HCT116 (cell line): ENCODE measurements around the gene TPM2. TPM values are rescaled to one million over a fixed set of nuclear protein-coding genes. Genes with fewer than 3 reads are reported as not detected.

Experiments used
- ATAC-seq: fragments of 200-7000 bp; cut with Tn5 transposase; 2 replicates; pipeline ENCODE4 v1.9.1; 2020; ENCODE audit warnings: mild to moderate bottlenecking, moderate library complexity
- BruUV-seq: library from RNA; stranded (reverse); fragments of 400-500 nt; replicated peaks from 2 replicates; lab custom pipeline; 2021; lab: Mats Ljungman, UMichigan
- CTCF ChIA-PET: fragments of 300-600 bp; sonication (Branson Sonifier 250); formaldehyde crosslinking; loops from one replicate; lab custom pipeline; 2021; ENCODE audit warnings: antibody characterized with exemption; lab: Charles Lee
- POLR2A ChIA-PET: fragments of 300-600, 350-600 bp; sonication (Branson Sonifier 250); formaldehyde crosslinking; loops from one replicate; lab custom pipeline; 2021; ENCODE audit warnings: antibody characterized with exemption; lab: Charles Lee
- RAD21 ChIA-PET, 2 experiments: fragments of 300-600 bp; sonication (Branson Sonifier 250); formaldehyde crosslinking; loops; one replicate each; lab custom pipeline; 2023; ENCODE audit warnings: low total read pairs in 2 of 2; ENCODE audit not compliant: uncharacterized antibody in 2 of 2, unreplicated experiment in 2 of 2, low non-redundant PET in 1 of 2; lab: Charles Lee
- DNase-seq: peaks from one replicate; pipeline ENCODE4 v3.0.0-alpha.2; 2010; ENCODE audit warnings: low read depth, low spot score
- H2AFZ ChIP-seq: fragments of 200-600 bp; shearing (Covaris generic), sonication (generic); 2 replicates; pipeline ENCODE4 v1.6.1; 2017; ENCODE audit warnings: low read depth, mixed run types, mixed read lengths, antibody characterized with exemption, low read length; ENCODE audit not compliant: poor library complexity, severe bottlenecking
- H3K27ac ChIP-seq: 2 replicates; pipeline ENCODE4 v1.5.1; 2012; ENCODE audit warnings: low read depth, low read length
- H3K27me3 ChIP-seq: fragments of 200-600 bp; sonication (generic); 2 replicates; pipeline ENCODE4 v1.6.1; 2016; ENCODE audit warnings: mixed run types, low read length, mixed read lengths; ENCODE audit not compliant: insufficient read depth
- H3K36me3 ChIP-seq, 2 experiments: fragments of 200-500 bp in 1 of 2; fragments of 200-600 bp in 1 of 2; sonication (Bioruptor generic) in 1 of 2; sonication (generic) in 1 of 2; 2 replicates each; pipeline versions ENCODE4 v1.5.1 to v1.6.1; 2014 to 2016; ENCODE audit warnings: low read length in 2 of 2, inconsistent platforms in 1 of 2, mixed read lengths in 1 of 2, mixed run types in 1 of 2; ENCODE audit not compliant: insufficient read depth in 2 of 2, control insufficient read depth in 1 of 2
- H3K4me1 ChIP-seq, 2 experiments: fragments of 200-600 bp in 1 of 2; sonication (generic) in 1 of 2; 2 replicates each; pipeline versions ENCODE4 v1.5.1 to v1.6.1; 2012 to 2017; ENCODE audit warnings: low read length in 2 of 2, inconsistent platforms in 1 of 2, mild to moderate bottlenecking in 1 of 2, mixed read lengths in 1 of 2, mixed run types in 1 of 2, moderate library complexity in 1 of 2; ENCODE audit not compliant: insufficient read depth in 2 of 2, control insufficient read depth in 1 of 2
- H3K4me2 ChIP-seq: fragments of 200-600 bp; sonication (generic); 2 replicates; pipeline ENCODE4 v1.6.1; 2017; ENCODE audit warnings: mixed run types, low read length, mixed read lengths
- H3K4me3 ChIP-seq, 2 experiments: fragments of 200-600 bp in 1 of 2; sonication (generic) in 1 of 2; replicated peaks in 1 of 2; 2 replicates each; pipeline ENCODE4 v1.5.1; 2011 to 2016; ENCODE audit warnings: low read length in 2 of 2, control low read depth in 1 of 2, low read depth in 1 of 2, mild to moderate bottlenecking in 1 of 2, mixed read lengths in 1 of 2, mixed run types in 1 of 2
- H3K79me2 ChIP-seq: fragments of 200-600 bp; sonication (generic); 2 replicates; pipeline ENCODE4 v1.6.1; 2017; ENCODE audit warnings: mild to moderate bottlenecking, mixed run types, low read length, moderate library complexity, mixed read lengths; ENCODE audit not compliant: insufficient read depth
- H3K9ac ChIP-seq: fragments of 200-600 bp; sonication (generic); 2 replicates; pipeline ENCODE4 v1.6.1; 2016; ENCODE audit warnings: low read length, mixed read lengths
- H3K9me2 ChIP-seq: fragments of 200-600 bp; sonication (generic), shearing (Covaris generic); 2 replicates; pipeline ENCODE4 v1.6.1; 2017; ENCODE audit warnings: mixed run types, mild to moderate bottlenecking, moderate library complexity; ENCODE audit not compliant: insufficient read depth
- H3K9me3 ChIP-seq, 2 experiments: fragments of 200-500 bp in 1 of 2; fragments of 200-600 bp in 1 of 2; sonication (Bioruptor generic) in 1 of 2; sonication (generic) in 1 of 2; 2 replicates each; pipeline ENCODE4 v1.6.1; 2014 to 2017; ENCODE audit warnings: low read length in 2 of 2, mixed read lengths in 2 of 2, inconsistent platforms in 1 of 2, low read depth in 1 of 2, mild to moderate bottlenecking in 1 of 2, mixed run types in 1 of 2, moderate library complexity in 1 of 2; ENCODE audit not compliant: control insufficient read depth in 1 of 2, insufficient read depth in 1 of 2
- H4K20me1 ChIP-seq: fragments of 200-600 bp; sonication (generic), shearing (Covaris generic); 2 replicates; pipeline ENCODE4 v1.6.1; 2017; ENCODE audit warnings: mixed run types, mild to moderate bottlenecking, moderate library complexity; ENCODE audit not compliant: insufficient read depth
- ATF3 ChIP-seq: IDR thresholded peaks from 2 replicates; pipeline ENCODE4 v1.6.1; 2012
- CBX3 ChIP-seq: IDR thresholded peaks from 2 replicates; pipeline ENCODE4 v1.6.1; 2012; ENCODE audit warnings: low read depth
- CEBPB ChIP-seq: IDR thresholded peaks from 2 replicates; pipeline ENCODE4 v1.6.1; 2012; ENCODE audit warnings: low read depth
- EGR1 ChIP-seq: IDR thresholded peaks from 2 replicates; pipeline ENCODE4 v1.6.1; 2012; ENCODE audit warnings: low read depth
- ELF1 ChIP-seq: IDR thresholded peaks from 2 replicates; pipeline ENCODE4 v1.6.1; 2012; ENCODE audit warnings: low read depth, borderline replicate concordance
- EZH2 ChIP-seq: fragments of 200-600 bp; sonication (generic); IDR thresholded peaks from 2 replicates; pipeline ENCODE4 v1.6.1; 2017; ENCODE audit warnings: antibody characterized with exemption, mixed run types
- EZH2phosphoT487 ChIP-seq: fragments of 200-600 bp; IDR thresholded peaks from 2 replicates; pipeline ENCODE4 v1.6.1; 2018; ENCODE audit warnings: antibody characterized with exemption, borderline replicate concordance
- FOSL1 ChIP-seq: IDR thresholded peaks from 2 replicates; pipeline ENCODE4 v1.6.1; 2012; ENCODE audit warnings: low read depth
- JUND ChIP-seq: IDR thresholded peaks from 2 replicates; pipeline ENCODE4 v1.6.1; 2012
- RAD21 ChIP-seq: IDR thresholded peaks from 2 replicates; pipeline ENCODE4 v1.6.1; 2012; ENCODE audit warnings: low read depth, mild to moderate bottlenecking
- REST ChIP-seq: IDR thresholded peaks from 2 replicates; pipeline ENCODE4 v1.6.1; 2012; ENCODE audit warnings: low read depth
- SIN3A ChIP-seq: IDR thresholded peaks from 2 replicates; pipeline ENCODE4 v1.6.1; 2012; ENCODE audit warnings: low read depth
- SRF ChIP-seq: IDR thresholded peaks from 2 replicates; pipeline ENCODE4 v1.6.1; 2012; ENCODE audit warnings: low read depth
- TCF7L2 ChIP-seq: IDR thresholded peaks from 2 replicates; pipeline ENCODE4 v1.7.0; 2011; ENCODE audit warnings: borderline replicate concordance, inconsistent platforms; ENCODE audit not compliant: insufficient read depth, insufficient read length; ENCODE audit errors: extremely low read depth
- YY1 ChIP-seq: IDR thresholded peaks from 2 replicates; pipeline ENCODE4 v1.6.1; 2011; ENCODE audit warnings: low read length, low read depth, moderate library complexity, mild to moderate bottlenecking; ENCODE audit not compliant: insufficient replicate concordance; ENCODE audit errors: extremely low read depth
- ZFX ChIP-seq: fragments of 450-650 bp; IDR thresholded peaks from 2 replicates; pipeline ENCODE4 v1.6.1; 2017
- ZNF274 ChIP-seq: fragments of 200-500 bp; sonication (Bioruptor generic); IDR thresholded peaks from 2 replicates; pipeline ENCODE4 v1.6.1; 2014; ENCODE audit warnings: mild to moderate bottlenecking, low read depth, low read length, inconsistent platforms
- intact Hi-C: fragments of 100-400 bp; cut with micrococcal nuclease; formaldehyde crosslinking; loops from 2 replicates; pipeline ENCODE4 v1.10.0; 2022
- total RNA-seq: library from RNA; stranded (reverse); gene quantifications from one replicate; pipeline ENCODE4 v1.2.1, GENCODE V29; 2021; ENCODE audit not compliant: unreplicated experiment
- TF ChIP-seq, protein P1 (sequence below): IDR thresholded peaks from 2 replicates; pipeline ENCODE4 v1.6.1; 2012
- TF ChIP-seq, protein P2 (sequence below), 3 experiments: fragments of 200-600 bp in 1 of 3; sonication (generic) in 1 of 3; IDR thresholded peaks in 2 of 3; conservative IDR thresholded peaks in 1 of 3; 2 replicates each; pipeline ENCODE4 v1.5.1; 2012 to 2017; ENCODE audit warnings: low read depth in 2 of 3, low read length in 2 of 3, antibody characterized with exemption in 1 of 3, borderline replicate concordance in 1 of 3, control low read depth in 1 of 3, mild to moderate bottlenecking in 1 of 3, mixed read lengths in 1 of 3, mixed run types in 1 of 3, moderate library complexity in 1 of 3; ENCODE audit not compliant: insufficient read depth in 1 of 3

The TPM2 gene
- total RNA-seq, 1 experiment from 2014 or later: 278 TPM

DNA sequence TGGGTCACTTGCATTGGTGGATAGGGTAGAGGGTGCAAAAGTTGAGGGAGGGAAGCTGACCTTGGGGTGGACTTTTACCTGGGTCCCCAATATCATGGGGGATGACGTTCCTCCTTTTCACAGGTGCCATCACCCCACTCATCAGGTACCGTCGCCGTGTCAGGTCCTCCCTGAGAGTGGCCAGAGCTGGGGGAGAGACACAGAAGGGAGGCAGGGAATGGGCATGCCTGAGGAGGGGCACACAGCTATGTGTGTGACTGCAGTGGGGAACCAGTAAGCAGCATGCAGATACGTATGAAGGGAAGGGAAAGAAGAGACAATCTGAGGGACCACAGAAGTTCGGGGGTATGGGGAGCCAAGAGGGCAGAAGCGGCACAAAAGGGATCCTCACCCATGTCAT, 49.2 kb upstream of the TPM2 start:
- ChIA-PET RAD21 (no interaction called here), POLR2A (no interaction called here), CTCF (no interaction called here)
- DNase-seq: no peak
- H3K4me1 ChIP-seq: peaks cover 4 to 5% of the 10 kb centered on the region in 2 experiments
- H3K27ac ChIP-seq: no peak overlapping the region
- H3K9ac ChIP-seq: no peak overlapping the region
- H3K27me3 ChIP-seq: no peaks in the 10 kb centered on the region
- no peak overlapping the region for H3K4me3 ChIP-seq
- no peaks in the 10 kb centered on the region for H3K9me3 ChIP-seq
- TF ChIP-seq REST: no peak
- TF ChIP-seq ELF1: no peak
- TF ChIP-seq JUND: no peak
- TF ChIP-seq TCF7L2: no peak
- TF ChIP-seq EZH2: no peak
- no peak for TF ChIP-seq CBX3
- no peak for TF ChIP-seq YY1
- TF ChIP-seq EGR1: no peak
- TF ChIP-seq ATF3: no peak
- TF ChIP-seq, protein P1, sequence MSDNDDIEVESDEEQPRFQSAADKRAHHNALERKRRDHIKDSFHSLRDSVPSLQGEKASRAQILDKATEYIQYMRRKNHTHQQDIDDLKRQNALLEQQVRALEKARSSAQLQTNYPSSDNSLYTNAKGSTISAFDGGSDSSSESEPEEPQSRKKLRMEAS: no peak
- TF ChIP-seq ZNF274: no peak
- TF ChIP-seq SIN3A: no peak
- no peak for TF ChIP-seq SRF
- no peak for TF ChIP-seq FOSL1
- TF ChIP-seq EZH2phosphoT487: no peak
- TF ChIP-seq, protein P2, sequence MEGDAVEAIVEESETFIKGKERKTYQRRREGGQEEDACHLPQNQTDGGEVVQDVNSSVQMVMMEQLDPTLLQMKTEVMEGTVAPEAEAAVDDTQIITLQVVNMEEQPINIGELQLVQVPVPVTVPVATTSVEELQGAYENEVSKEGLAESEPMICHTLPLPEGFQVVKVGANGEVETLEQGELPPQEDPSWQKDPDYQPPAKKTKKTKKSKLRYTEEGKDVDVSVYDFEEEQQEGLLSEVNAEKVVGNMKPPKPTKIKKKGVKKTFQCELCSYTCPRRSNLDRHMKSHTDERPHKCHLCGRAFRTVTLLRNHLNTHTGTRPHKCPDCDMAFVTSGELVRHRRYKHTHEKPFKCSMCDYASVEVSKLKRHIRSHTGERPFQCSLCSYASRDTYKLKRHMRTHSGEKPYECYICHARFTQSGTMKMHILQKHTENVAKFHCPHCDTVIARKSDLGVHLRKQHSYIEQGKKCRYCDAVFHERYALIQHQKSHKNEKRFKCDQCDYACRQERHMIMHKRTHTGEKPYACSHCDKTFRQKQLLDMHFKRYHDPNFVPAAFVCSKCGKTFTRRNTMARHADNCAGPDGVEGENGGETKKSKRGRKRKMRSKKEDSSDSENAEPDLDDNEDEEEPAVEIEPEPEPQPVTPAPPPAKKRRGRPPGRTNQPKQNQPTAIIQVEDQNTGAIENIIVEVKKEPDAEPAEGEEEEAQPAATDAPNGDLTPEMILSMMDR (IDR thresholded peaks at IDR 0.05 in 2 of 3, conservative IDR thresholded peaks at IDR 0.05 in 1 of 3; ENCODE audit: borderline replicate concordance in 1 of 3, insufficient read depth in 1 of 3, low read depth in 2 of 3, low read length in 2 of 3): no peak
- no peak for TF ChIP-seq RAD21
- no peak for TF ChIP-seq ZFX
- no peak for TF ChIP-seq CEBPB
- peaks cover 22% of the 10 kb centered on the region; the same call in 1 of the 2 replicates for H3K79me2 ChIP-seq
- intact Hi-C loops: no loop called here
- BruUV-seq: no TSS peak
- H2AFZ ChIP-seq: no peak overlapping the region
- peaks cover 59 to 71% of the 10 kb centered on the region in 2 experiments for H3K36me3 ChIP-seq
- H3K9me2 ChIP-seq: no peaks in the 10 kb centered on the region
- ATAC-seq: no peak
- no peaks in the 10 kb centered on the region for H4K20me1 ChIP-seq
- H3K4me2 ChIP-seq: no peak overlapping the region
